Activated T-helper 9 cell treated with anti-CD3 and anti-CD28 coated beads, Interleukin-2, amount 50 U/mL, for 16 hours (primary cell): ENCODE data around the gene OTULIN.

Experiments used
- DNase-seq: peaks from one replicate; pipeline ENCODE4 v3.0.0-alpha.2; 2020; ENCODE audit warnings: low read depth

The OTULIN gene

DNA sequence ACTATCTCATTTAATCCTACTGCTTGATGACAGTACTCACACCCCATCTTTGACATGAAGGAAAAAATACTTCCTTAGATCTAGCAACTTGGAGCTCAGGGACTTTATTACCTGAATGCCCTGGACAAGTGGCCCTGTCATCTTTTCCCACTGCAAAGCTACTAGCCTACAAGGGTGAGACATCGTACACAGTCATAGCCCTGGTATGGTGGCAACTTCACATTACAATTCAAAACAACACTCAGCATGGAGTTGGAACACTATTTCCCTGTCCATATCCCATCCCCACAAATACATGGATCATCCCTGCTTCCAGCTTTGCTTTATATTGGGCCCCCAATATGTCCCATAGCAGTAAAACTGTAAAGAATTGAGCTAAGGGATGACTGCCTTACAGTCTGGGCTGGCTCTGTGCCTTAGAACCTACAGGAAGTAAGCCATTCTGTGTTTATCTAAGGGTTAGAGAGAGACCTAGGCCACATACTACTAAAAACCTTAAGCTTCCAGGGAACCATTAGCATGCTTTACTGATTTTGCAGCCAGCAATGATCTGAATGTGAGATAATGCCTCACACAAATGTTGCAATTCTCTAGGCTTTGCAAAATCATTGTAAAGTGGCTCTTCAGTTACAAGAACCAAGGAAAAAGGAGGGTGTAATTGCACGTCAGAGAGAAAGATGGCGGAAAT lies 55.9 kb downstream of the OTULIN start:
- DNase-seq, result no peak

DNA sequence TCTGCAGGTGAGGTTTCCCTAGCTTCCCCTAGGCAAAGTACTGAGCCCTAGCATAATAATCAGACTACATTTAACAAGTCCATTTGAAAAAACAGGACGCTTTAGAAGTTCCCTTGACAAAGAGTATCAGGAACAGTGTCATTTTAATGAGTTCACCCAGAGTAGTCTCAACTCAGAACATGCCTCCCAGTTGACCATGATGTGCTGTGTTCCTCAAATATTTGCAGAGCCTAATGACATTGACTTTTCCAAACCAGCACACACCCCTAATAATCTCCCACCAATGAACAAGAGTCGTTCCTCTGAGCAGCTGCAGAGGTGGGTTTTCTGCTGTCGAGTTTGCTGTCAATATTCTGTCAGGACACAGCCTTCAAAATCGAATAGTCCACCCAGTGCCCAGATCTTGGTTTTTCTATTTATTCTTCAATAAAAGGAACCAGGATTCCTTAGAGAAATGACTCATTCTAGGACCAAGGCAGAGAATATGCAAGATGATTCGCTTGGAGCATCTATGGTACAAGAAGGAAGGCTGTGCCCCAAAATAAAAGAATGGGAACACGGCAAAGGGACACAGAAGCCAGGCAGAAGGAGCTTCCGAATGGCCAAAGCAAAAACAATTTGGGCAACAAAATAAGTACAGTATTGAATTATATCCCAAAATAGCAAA lies 57.6 kb downstream of the OTULIN start:
- DNase-seq, result no peak

DNA sequence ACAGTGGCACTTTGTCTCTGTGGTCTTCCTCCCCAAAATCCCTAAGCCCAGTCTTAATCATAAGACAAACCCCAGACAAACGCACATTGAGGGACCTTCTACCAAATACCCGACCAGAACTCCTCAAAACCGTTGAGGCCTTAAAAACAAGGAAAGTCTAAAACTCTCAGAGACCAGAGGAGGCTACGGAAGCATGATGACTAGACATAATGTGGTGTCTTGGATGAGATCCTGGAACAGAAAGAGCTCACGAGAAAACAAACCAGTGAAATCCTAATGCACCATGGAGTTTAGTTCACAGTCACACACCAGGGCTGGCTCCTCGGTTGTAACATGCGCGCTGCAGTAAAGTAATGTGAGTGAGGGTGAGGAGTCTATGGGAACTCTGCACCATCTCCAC lies 58.4 kb downstream of the OTULIN start:
- DNase-seq, result no peak

DNA sequence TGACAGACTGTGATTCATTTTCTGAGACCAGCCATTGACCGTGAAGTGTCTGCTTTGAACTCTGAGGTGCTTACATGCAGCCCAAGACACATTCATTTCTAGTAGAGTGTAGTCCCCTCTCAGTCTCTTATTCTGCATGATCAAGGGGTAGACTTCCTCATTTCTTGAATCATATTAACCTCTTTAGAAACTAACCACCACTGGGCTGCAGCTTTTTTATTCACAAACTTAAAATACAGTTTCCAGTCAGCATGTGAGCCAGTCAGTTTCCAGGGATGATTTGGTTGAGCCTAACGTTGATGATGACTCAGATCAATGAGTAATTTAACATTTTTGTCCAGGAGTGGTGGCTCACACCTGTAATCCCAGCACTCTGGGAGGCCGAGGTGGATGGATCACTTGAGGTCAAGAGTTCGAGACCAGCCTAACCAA lies 59.2 kb downstream of the OTULIN start:
- DNase-seq, result no peak

DNA sequence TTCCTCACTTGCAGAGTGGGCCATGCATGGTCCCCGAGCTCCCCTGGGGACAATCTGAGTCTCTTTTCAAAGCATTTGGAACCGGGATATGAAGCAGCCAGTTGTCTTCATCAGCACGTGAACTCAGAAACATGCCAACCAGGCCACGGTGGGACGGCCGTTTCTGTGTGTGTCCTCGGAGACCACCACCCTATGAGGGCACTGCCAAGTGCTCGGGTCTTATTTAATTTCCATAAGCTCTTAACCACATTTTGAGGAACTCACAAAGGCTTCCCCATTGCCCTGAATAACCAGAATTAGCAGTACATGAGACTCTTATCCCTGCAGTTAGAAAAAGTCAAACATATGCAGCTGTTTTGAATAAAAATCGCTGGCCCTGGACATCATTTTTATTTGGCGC lies 60.1 kb downstream of the OTULIN start:
- DNase-seq, result no peak

DNA sequence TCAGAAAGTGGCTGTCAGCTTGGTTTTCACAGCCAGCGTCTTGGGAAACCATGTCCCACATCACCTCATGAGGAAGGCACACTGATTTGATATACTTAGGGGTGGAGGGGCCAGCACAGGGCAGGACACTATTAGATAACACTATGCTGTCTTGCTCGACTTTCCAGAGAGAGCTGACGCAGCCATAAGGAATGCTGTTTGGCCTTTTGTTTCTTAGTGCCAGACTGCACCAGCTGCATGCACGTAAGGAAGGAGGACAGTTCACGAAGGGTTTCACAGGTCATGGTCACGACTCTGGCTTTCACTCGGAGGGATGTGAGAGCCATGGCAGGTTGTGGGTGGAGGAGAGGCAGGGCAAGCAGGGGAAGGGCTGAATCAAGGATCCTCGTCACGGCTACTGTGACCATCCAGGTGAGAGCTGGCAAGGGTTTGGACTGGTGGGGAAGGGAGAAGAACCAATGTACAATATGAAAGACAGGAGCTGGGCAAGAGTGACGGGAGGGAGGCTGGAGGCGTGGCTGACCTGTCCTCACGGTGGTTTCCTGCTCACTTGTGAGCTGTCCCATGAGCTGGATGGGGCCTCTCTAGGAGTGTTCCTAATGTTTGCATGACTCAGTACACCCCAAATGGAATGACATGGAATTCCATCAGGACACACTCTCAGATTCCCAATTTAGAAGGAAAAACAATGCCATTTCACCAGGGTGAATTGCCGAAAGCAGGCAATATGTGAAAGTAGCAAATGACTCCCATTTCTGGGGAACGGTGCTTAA lies 61.7 kb downstream of the OTULIN start:
- no peak for DNase-seq

DNA sequence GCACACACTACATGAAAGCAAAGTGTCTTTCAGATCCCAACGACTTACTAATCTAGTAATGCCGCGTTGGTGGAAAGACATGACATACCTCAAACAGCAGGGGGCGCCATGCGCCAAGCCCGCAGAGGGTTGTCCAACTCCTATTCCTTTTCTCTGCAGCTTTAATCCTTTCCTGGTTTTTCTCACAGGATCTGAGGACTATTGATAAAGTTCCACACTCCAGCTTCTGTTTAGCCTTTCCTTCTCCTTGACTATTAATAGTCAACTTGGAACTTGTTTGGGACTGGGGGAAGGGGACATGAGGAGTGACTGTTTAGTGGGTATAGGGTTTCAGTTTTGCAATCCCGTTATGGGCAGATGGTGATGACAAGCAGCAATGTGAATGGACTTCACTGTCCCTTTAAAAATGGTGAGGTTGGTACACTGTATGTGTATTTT lies 62.9 kb downstream of the OTULIN start:
- peak; percentile 61 for DNase-seq

DNA sequence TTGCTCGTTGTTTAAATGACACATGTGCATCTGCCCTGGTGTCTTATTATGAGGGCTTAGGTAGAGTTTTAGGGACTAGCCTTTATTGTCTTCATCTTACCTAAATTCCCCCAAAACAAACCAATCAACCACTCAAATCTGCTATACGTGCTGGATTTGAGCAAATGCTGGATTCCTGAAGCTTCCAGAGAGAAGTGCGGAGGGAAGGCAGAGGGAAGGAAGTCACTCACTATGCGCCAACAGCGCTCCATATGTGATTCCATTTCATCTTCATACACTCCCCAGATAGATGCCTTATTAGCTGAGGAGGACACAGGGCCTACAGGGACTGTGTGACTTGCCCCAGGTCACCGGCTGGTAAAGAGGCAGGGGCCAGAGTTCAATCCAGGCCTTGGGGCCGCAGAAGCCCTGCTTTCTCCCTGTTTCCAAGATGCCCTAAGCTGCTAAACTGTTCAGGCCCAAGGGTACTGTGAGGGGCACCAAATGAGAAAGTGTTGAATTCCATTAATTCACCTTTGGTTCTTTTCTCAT lies 63.5 kb downstream of the OTULIN start:
- DNase-seq, result no peak

DNA sequence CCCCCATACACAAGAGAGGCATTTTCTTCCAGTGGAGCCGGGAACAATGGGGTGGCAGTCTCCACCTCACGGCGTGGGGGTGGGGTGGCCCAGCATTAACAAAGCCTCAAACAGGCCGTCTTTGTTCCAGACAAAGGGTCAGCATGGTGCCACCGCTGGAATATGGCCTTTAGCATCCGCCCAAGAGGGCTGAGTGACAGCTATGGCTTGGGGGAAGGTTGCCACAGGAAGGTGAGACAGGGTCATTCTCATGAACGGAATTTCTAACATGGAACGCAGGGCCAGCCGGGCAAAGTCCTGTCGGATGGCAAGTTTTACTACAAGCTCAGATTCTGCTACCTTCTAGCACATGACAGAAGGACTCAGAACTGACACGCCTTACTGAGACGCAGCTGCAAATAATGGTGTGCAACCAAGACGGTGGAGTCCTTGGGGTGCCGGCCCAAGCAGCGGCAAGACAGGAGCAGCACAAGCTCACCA lies 64.0 kb downstream of the OTULIN start:
- no peak for DNase-seq

DNA sequence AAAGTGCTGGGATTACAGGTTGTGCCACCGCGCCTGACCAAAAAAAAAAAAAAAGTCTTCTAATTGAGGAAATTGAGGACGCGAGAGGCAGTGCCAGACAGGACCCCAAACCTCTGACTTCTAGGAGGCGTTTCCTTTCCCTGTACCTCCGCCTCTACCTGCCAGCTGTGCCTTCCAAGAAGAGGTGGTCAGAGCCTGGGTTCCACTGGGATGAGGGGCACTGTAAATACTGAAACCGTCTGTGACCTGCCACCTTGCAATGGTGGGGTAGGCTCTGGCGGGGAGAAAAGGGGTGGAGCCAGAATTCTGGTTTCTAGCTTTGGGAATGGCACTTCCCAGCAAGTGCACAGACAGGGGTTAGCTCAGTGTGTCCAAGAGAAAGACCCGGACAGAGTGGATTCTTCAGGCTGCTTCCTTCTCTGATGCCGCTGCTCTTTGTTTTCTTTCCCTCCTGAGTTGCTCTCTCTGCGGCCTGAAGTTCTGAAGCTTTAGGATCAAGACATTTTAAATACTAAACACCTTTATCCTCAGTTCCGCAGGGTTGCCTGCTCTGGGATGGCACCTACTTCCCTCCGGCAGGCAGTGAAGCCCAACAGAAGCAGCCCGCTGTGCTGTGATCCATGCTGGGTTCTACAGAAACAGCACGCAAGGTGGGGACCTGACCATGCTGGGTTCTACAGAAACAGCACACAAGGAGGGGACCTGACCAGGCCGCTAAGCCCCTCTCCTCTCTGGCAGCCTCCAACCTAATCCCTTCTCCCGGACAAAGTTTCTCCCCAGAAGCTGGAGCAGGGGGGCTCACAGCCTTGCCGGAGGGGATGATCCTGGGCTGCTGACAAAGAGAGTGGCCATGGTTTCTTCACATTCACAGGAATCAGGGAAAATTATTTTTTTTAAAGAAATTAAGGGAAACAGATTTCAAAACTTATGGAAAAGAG lies 65.2 kb downstream of the OTULIN start:
- DNase-seq, result no peak

DNA sequence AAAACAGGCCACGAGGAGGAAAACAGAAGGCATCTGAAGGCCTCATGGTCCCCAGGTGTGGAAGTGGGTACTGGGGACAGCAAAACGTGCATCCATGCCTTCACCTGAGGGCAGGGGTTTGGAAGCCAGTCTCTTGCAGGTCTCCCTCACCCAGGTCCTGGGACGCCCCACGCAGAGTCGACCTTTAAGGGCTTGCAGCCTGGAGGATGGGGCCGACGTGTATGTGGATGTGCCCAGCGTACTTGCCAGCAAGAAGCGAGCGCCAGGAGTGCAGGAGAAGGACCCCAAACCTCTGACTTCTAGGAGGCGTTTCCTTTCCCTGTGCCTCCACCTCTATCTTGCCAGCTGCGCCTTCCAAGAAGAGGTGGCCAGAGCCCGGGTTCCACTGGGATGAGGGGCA lies 65.9 kb downstream of the OTULIN start:
- DNase-seq, result no peak

DNA sequence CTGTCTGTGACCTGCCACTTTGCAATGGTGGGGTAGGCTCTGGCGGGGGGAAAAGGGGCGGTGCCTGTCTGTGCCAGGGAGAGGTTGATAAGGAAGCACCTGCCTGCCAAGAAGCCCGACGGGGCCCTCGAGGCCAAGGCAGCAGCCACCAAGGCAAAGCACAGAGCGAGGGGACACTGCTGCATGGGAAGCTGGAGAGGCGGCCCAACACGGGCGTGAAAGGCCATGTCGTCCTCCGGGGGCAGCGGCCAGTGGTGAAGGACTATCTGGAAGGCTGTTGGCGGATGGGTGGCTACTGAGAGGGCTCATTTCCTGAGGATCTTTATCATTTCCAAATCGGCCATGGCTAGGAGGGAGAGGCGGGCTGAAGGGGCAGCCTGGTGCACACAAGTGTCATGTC lies 66.4 kb downstream of the OTULIN start:
- DNase-seq, result no peak

DNA sequence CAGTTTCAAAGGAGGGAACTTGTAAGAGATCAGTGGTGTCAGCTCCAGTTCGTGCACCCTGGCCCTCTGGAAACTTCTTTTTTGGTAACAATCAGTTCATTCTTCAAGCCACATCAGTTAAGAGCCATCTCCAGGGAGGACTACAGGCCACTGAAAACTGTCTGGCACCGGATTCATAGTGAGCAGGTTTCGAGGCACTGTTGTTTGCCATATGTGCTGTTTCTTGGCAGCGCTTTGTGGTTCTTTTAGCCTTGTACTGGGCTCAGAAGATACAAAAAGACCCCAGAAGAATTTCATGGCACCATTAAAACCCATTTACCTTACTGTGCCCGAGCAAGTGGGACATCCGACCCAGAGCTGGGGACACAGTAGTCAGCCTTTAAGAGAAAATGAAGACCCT lies 68.5 kb downstream of the OTULIN start:
- DNase-seq, result no peak

DNA sequence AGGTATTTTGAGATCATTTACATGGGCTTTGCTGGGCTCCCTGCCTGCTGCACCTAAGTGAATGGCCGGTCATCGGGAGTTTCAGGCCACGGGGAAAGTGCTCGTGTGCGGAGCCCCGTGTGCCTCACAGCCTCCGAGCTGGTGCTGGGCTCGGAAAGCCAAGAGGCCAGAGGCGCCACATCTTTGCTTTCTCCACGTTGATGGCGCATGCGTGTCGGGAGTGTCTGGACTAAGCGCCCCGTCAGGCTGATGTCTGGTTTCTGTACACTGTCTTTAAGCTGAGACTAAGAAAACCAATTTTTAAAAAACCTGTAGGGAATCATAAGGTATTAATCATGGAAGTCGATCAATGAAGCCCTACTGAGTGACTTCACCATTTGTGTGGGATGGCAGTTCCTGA lies 69.1 kb downstream of the OTULIN start:
- no peak for DNase-seq

DNA sequence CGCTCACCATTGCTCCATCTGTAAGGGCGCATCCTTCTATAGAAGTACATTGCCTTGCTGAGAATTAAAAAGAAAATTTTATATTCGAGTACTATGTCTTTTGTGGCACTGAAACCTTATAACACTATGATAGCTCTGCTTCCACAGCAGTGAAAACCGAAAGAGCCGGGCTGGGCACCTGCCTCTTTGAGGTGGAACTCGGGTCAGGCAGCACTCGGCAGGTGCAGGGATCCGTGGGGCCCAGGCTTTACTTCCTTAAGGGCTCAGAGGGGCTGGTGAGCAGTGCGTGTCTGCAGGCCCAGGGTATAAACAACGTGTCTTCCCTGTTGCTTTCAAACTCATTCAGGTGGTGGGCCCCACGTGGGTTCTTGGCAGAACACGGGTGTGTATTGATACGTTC lies 69.9 kb downstream of the OTULIN start:
- DNase-seq, result no peak

DNA sequence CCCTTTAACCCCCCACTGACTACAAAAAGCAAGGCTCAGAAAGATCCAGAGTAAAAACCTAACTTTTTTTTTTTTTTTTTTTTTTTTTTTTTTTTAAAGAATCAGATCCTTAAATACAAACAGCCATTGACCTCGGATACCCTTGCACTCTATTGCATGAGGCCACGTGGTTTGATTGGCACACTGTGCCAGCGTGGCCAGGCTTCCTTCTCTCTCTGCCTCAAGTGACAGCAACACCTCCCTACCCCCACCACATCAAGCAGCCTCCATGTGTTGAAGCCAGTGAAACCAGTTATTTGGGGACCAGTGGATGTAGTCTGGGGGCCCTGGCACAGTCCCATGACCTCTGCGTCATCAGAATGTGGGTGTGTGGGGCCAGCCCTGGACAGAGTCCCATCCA lies 71.4 kb downstream of the OTULIN start:
- DNase-seq, result no peak

DNA sequence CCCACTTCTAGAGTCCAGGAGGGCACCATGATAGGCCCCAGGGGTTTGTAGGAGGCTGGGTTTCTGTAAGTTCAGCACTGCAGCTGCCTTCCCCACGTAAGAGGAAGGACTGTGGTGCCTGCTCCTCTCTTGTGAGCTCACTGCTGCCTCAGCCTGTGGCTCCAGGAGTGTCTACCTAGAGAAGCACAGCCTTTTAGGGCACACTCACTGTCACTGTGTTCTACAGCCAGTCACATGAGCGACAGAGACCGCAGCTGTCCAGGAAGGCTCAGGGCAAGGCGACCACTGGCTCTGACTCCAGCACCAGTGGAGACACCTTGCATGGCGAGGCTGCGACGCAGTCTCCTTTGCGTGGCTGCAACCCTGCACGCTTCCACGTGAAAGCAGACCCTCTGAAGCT lies 72.8 kb downstream of the OTULIN start:
- DNase-seq, result no peak

DNA sequence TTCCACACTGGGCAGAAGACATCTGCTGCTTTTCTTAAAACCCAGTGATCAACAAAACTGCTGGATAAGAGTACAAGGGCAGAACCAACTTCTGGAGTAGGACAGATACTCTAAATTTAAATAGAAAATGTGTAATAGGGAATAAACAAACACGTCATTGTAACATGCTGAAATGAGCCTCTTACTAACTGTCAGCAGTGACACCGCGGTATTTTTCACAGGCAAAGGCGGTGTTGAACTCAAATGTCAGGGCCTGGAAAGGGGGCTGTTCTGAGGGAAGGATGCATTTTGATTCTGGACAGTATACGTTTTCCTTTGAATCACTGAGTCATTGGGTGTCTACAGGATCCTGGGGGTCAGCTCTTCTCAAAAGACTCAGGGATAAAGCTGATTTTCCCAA lies 73.5 kb downstream of the OTULIN start:
- DNase-seq, result no peak

DNA sequence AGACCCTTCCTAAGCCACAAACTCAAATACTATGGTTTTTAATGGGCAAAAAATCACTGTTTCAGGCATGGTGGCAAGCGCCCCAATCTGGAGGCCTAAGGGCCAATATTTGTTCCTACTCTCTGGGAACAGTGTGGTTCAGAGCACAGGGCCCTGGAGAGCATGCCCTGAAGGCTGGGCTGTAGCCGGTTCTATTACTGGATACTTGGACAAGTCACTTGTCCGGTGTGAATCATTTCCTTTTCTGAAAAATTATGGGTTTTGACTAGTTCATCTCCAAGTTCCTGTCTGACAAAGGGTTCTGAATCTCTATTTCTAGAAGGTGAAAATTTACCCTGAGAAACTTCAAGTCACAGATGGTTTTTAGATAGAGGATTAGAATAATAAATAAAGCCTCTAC lies 75.0 kb downstream of the OTULIN start:
- DNase-seq, result no peak

DNA sequence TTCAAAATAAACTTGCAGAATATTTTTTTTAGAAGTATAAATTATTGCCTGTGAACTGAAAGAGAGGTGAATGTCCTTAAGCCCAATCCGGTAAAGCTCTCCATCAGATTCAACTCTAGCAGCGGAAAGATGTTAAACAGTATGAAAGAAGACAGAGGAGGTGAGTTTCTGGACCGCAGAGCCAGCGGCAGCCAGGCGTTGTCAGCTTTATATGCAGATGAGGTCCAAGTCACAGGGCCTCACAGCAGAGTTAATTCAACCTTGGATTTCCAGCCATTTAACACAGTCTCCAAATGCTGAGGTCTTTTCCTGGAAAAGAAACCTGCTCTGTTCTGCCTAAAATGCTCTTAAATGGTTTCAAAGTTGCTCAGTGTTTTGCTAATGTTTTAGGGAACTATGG lies 75.5 kb downstream of the OTULIN start:
- no peak for DNase-seq

DNA sequence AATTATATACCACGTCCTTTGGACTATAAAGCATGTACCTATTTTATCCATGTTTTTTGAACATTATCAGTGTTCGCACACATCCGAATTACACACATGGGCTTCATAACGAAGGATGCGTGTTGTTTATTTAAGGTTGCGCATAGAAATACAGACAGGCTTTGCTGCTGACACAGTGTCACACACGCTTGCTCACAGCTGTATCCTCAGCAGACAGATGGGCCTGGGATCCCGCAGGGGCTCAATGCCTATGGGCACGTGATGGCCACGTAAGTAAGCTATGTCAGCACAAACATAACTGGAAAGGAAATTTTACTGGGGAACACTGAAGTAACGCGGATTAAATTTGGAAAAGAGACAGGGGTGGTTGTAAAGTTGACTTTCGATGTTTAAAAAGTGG lies 76.6 kb downstream of the OTULIN start:
- no peak for DNase-seq
